GM13977 (cell line): ENCODE data around the gene ABI3BP.
A peak's percentile ranks its signal among the peaks of the same experiment; 100 is the strongest.

Experiments
- DNase-seq: peaks from one replicate; pipeline ENCODE4 v3.0.0; 2012; ENCODE audit warnings: low spot score
- CTCF ChIP-seq: IDR thresholded peaks from 2 replicates; pipeline ENCODE4 v1.5.1; 2012; ENCODE audit warnings: mild to moderate bottlenecking, control low read depth; ENCODE audit not compliant: insufficient read depth; ENCODE audit errors: extremely low read depth, missing control alignments
- in situ Hi-C: fragments of 300-500 bp; cut with MboI; formaldehyde crosslinking; loops from one replicate; pipeline ENCODE4 v1.12.0; 2022; ENCODE audit warnings: low sequenced_read_pairs, low pct_unique_long_range_greater_than_20kb, mixed read lengths, inconsistent platforms; ENCODE audit not compliant: unreplicated experiment

ABI3BP gene

DNA sequence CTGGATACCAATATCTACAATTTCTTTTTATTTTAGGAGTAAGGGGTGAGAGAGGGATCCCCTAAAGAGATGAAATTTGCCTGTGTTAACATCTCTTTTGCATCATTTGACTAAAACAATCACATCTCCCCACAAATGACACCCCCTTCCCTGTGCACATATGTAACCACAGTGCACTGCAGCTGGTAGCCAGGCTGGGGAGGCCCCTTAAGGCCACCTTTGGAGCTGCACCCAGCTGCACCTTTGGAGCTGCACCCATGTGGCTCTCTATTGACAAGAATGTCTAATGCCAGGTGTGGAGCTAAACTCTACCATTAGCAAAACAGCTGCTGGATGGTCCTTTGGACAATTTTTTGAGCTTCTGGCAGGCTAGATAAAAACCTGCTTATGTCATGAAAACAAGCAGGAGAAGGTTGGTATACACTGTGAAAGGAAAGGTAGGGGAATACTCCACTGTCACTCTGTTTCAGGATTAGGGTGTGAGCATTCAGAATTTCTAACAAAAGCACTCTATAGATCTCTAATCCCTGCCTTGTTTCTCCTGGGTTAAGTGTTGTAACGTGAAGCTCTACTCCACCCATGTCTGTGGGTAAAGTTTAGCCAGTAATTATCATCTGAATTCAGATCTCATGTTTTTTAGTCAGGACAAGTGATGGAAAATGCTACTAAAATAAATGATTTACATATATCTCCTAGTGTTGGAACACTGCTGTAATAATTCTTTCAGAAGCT lies 231.8 kb downstream of the ABI3BP start:
- peak; percentile 43 for TF ChIP-seq CTCF
- in situ Hi-C loops, result no loop called here
- peak; percentile 7 for DNase-seq

- DNase-seq, result no peak
- TF ChIP-seq CTCF, result no peak
- in situ Hi-C loops, result no loop called here
Observed at GRCh38 chr3:100760377-100760776, 232.8 kb downstream of the ABI3BP start.

DNA sequence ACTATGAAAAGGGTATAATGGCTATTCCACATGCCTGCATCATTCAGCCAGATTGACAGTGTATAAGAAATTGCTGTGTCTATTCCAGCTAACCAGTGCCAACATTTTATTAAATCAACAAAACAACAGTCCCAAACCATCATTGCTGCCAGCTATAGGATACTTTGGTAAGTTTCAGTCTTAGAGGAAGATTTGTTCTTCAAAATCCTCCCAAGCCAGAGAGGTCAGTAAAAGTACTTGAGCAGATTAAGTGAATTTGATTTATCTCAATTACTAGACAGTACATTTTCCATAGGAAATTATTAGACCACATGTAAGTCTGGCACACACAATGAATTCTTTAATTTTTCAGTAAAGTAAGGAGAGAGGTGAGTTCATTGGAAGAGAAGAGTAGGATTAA lies 233.3 kb downstream of the ABI3BP start:
- TF ChIP-seq CTCF, result no peak
- in situ Hi-C loops, result no loop called here
- DNase-seq, result no peak

DNA sequence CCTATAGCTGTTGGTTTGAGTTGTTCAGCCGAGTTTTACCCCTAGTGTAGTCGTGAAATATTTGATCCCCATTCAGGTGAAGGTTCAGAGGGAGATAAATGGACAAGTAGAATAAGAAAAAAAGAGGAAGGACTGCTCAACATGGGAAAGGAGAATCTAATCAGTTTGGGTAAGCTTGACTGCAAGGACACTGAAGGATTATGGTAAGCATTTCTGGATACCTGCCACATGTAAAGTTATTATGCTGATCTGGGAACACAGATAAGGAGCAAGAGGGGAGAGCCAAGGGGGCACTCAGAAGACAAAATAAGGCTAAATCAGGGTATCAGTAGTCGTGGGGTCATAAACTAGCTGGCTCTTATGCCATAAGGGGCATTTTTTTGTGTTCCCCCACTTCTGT lies 234.1 kb downstream of the ABI3BP start:
- in situ Hi-C loops, result no loop called here
- DNase-seq, result no peak
- no peak for TF ChIP-seq CTCF

DNA sequence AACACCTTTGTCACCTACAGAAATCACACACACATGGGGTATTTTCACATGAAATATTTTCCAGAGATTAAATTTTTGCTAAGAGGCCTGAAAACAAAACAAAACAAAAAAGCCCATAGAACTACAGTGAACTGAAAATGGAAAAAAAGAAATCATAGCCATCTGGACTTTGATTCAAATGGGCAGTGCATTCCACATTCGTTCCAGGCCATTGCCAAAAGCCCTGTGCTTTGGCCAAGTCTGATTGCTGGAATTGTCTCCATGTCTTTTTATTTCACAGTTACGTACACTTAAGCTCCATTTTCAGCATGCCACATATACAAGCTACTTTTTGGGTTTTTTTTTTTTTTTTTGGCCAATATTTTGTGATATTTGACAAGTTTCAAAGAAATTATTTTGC lies 236.8 kb downstream of the ABI3BP start:
- no peak for DNase-seq
- in situ Hi-C loops, result no loop called here
- no peak for TF ChIP-seq CTCF

DNA sequence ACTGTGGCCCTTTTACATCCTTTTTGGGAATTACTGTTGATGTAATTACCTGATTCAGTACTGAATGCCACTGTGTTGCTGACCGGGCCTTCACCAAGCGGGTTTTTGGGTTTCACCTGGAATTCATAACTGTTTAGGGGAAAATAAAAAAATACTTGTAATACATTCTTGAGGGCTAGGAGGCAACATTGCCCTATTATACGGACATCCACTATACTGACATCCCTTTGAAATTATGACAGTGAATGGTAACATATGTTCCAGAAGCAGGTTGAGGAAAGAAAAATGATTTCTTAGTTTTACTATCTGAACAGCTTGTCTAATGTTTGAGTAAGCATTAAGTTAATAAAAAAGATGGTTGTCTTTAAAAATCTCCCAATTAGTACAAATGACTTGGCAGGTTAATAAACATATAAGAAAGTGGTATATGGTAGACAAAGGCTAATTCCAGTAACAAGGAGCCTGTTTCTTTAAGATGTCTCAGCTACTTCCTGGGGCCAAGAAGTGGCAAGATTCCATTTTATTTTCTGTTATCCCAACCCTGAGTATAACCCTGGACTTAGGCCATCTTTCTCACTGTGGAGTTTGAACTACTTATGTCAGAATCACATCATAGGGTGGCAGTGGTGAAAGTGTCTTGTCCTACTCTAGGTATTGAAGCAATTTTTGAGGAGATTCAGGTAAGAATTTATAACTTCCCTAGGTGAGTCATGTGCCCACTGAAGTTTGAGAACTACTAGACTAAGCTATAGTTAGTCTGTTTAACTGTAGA lies 238.5 kb downstream of the ABI3BP start:
- in situ Hi-C loops, result no loop called here
- no peak for TF ChIP-seq CTCF
- DNase-seq, result no peak
